ENCODE results near the gene TUBGCP6.

- no peak for TF ChIP-seq SIN3A (IDR thresholded peaks at IDR 0.05; ENCODE audit: borderline replicate concordance, insufficient read depth, low read length)
- no peak for TF ChIP-seq POLR2AphosphoS5 (IDR thresholded peaks at IDR 0.05; ENCODE audit: low read depth, low read length)
- TF ChIP-seq, protein P1, sequence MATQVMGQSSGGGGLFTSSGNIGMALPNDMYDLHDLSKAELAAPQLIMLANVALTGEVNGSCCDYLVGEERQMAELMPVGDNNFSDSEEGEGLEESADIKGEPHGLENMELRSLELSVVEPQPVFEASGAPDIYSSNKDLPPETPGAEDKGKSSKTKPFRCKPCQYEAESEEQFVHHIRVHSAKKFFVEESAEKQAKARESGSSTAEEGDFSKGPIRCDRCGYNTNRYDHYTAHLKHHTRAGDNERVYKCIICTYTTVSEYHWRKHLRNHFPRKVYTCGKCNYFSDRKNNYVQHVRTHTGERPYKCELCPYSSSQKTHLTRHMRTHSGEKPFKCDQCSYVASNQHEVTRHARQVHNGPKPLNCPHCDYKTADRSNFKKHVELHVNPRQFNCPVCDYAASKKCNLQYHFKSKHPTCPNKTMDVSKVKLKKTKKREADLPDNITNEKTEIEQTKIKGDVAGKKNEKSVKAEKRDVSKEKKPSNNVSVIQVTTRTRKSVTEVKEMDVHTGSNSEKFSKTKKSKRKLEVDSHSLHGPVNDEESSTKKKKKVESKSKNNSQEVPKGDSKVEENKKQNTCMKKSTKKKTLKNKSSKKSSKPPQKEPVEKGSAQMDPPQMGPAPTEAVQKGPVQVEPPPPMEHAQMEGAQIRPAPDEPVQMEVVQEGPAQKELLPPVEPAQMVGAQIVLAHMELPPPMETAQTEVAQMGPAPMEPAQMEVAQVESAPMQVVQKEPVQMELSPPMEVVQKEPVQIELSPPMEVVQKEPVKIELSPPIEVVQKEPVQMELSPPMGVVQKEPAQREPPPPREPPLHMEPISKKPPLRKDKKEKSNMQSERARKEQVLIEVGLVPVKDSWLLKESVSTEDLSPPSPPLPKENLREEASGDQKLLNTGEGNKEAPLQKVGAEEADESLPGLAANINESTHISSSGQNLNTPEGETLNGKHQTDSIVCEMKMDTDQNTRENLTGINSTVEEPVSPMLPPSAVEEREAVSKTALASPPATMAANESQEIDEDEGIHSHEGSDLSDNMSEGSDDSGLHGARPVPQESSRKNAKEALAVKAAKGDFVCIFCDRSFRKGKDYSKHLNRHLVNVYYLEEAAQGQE (IDR thresholded peaks at IDR 0.05; ENCODE audit: insufficient read depth in 1 of 2, low read depth in 2 of 2, low read length in 2 of 2): no peak
Observed at GRCh38 chr22:50278461-50278860, 33.6 kb upstream of the TUBGCP6 start.
